ENCODE data around the gene ZNF536. TPM values are rescaled to one million over a fixed set of nuclear protein-coding genes. Genes with fewer than 3 reads are reported as not detected.

The ZNF536 gene
- total RNA-seq, 1 experiment from 2014 or later = not detected

DNA sequence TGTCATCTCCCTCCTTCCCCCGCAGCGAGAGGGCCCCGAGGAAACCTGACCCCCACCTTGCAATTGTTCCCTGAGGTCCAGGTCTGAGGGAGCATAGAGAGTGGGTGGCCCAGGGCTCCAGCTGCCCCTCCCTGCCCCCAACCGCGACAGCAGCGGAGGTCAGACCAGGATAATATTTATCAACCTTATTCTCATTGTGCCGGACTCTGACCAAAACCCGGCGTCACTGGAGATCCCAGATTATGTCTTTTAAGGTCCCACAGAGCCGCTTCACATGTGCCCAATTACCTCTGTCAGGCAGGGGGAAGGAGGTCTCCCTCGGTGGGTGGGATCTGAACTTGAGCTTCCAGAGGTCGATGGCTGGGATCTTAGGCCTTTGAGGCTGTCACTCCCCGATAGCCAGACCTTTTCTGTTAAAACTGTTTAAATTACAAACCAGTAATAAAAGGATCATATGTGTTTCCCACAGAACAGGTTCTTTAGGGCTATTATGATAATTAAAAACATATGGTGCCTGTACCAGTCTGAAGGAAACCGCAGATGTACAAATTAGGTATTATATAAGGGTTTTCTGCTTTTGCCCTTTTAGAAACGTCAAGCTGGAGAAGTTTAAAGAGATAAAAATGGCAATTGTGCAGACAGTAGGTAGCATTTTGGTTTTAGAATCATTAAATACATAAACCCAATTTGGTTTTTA is 195.5 kb downstream of the ZNF536 start:
- H3K27ac ChIP-seq (ENCODE audit: insufficient read length, low read depth, low read length) = no peak overlapping the region
- H2AFZ ChIP-seq (ENCODE audit: low read length) = no peak overlapping the region
- TF ChIP-seq, protein P1, sequence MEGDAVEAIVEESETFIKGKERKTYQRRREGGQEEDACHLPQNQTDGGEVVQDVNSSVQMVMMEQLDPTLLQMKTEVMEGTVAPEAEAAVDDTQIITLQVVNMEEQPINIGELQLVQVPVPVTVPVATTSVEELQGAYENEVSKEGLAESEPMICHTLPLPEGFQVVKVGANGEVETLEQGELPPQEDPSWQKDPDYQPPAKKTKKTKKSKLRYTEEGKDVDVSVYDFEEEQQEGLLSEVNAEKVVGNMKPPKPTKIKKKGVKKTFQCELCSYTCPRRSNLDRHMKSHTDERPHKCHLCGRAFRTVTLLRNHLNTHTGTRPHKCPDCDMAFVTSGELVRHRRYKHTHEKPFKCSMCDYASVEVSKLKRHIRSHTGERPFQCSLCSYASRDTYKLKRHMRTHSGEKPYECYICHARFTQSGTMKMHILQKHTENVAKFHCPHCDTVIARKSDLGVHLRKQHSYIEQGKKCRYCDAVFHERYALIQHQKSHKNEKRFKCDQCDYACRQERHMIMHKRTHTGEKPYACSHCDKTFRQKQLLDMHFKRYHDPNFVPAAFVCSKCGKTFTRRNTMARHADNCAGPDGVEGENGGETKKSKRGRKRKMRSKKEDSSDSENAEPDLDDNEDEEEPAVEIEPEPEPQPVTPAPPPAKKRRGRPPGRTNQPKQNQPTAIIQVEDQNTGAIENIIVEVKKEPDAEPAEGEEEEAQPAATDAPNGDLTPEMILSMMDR (conservative IDR thresholded peaks at IDR 0.05) = no peak
- no peak overlapping the region for H3K4me2 ChIP-seq (ENCODE audit: insufficient read depth, insufficient read length, low read length)
- H2BK5ac ChIP-seq (ENCODE audit: insufficient read length, low read length) = no peak overlapping the region
- no peaks in the 10 kb centered on the region for H3K9me3 ChIP-seq (ENCODE audit: control insufficient read depth, low read depth, low read length)
- H2BK120ac ChIP-seq (ENCODE audit: low read depth, low read length, poor library complexity, severe bottlenecking) = no peak overlapping the region
- no peaks in the 10 kb centered on the region for H3K23me2 ChIP-seq (ENCODE audit: insufficient read length, low read depth, low read length, poor library complexity, severe bottlenecking)
- H4K20me1 ChIP-seq (ENCODE audit: control insufficient read depth, insufficient read depth, insufficient read length) = no peaks in the 10 kb centered on the region
- no peak overlapping the region for H2AK5ac ChIP-seq (ENCODE audit: insufficient read length, low read length)
- DNase-seq = no peak
- no peaks in the 10 kb centered on the region for H3K79me1 ChIP-seq (ENCODE audit: insufficient read depth, low read depth, low read length, poor library complexity, severe bottlenecking)
- no peak overlapping the region for H3K18ac ChIP-seq (ENCODE audit: insufficient read length, low read depth, low read length)
- H3K9me3 Mint-ChIP-seq = no peaks in the 10 kb centered on the region; a peak in 2 of 5 replicates
- no CpG with 5 or more reads among the region's 15 CpGs for WGBS (ENCODE audit: extremely low coverage, insufficient read length, low lambda C conversion rate)
- H2BK12ac ChIP-seq (ENCODE audit: insufficient read length, low read depth, low read length) = no peak overlapping the region
- H3K56ac ChIP-seq (ENCODE audit: insufficient read length, low read depth, low read length) = no peak overlapping the region
- no peak overlapping the region for H3K23ac ChIP-seq (ENCODE audit: insufficient read length, low read depth, low read length)
- H3K4me1 ChIP-seq (ENCODE audit: insufficient read depth, low read length) = peaks cover 4% of the 10 kb centered on the region; the same call in 1 of the 2 replicates
- no peak overlapping the region for H4K91ac ChIP-seq (ENCODE audit: insufficient read length, low read depth, low read length)
- H2BK20ac ChIP-seq (ENCODE audit: low read depth, low read length, poor library complexity, severe bottlenecking) = no peak overlapping the region
- H2BK15ac ChIP-seq (ENCODE audit: low read depth, low read length) = no peak overlapping the region
- no peak overlapping the region for H3K9ac ChIP-seq (ENCODE audit: extremely low read depth, insufficient read length, low read length)
- no peaks in the 10 kb centered on the region for H3K36me3 Mint-ChIP-seq (ENCODE audit: insufficient read depth in 1 of 3, low read depth in 3 of 3)
- H3K4me3 Mint-ChIP-seq = no peak overlapping the region
- no peak overlapping the region for H3T11ph ChIP-seq (ENCODE audit: low read length)
- no peaks in the 10 kb centered on the region for H3K27me3 ChIP-seq (ENCODE audit: insufficient read depth, low read length)
- H3K4ac ChIP-seq (ENCODE audit: low read depth, low read length) = no peak overlapping the region
- H4K5ac ChIP-seq (ENCODE audit: insufficient read length, low read depth, low read length) = no peak overlapping the region
- H3K27me3 Mint-ChIP-seq (ENCODE audit: low read depth) = peaks cover 7% of the 10 kb centered on the region
- H3K79me2 ChIP-seq (ENCODE audit: insufficient read depth, low read length) = no peaks in the 10 kb centered on the region
- H3K14ac ChIP-seq (ENCODE audit: insufficient read depth, low read length) = no peak overlapping the region
- H3K4me1 Mint-ChIP-seq = peaks cover 37 to 39% of the 10 kb centered on the region in 2 experiments
- no peak overlapping the region for H3K27ac Mint-ChIP-seq
- no peak overlapping the region for H4K8ac ChIP-seq (replicated peaks; ENCODE audit: insufficient read length, low read depth, low read length)

Measured in H9 (cell line).